Activated T-cell treated with anti-CD3 and anti-CD28 coated beads, Interleukin-2, amount 50 U/mL, for 1 hour (primary cell): ENCODE measurements around the gene AZI2.

Source experiments
- DNase-seq: peaks from one replicate; pipeline ENCODE4 v3.0.0-alpha.2; 2020

The AZI2 gene

GRCh38 chr3:28300345-28300962 lies 48.2 kb downstream of the AZI2 start:
- no peak for DNase-seq

GRCh38 chr3:28299705-28300104 lies 48.9 kb downstream of the AZI2 start:
- DNase-seq: no peak

GRCh38 chr3:28295898-28296490 lies 52.6 kb downstream of the AZI2 start:
- no peak for DNase-seq

GRCh38 chr3:28294667-28295413 lies 53.8 kb downstream of the AZI2 start:
- no peak for DNase-seq

GRCh38 chr3:28292622-28293021 lies 56.0 kb downstream of the AZI2 start:
- DNase-seq: no peak

- DNase-seq: no peak
Observed at GRCh38 chr3:28291577-28291976, 57.0 kb downstream of the AZI2 start.

- DNase-seq: no peak
Observed at GRCh38 chr3:28290863-28291300, 57.7 kb downstream of the AZI2 start.

GRCh38 chr3:28287046-28287445 lies 61.6 kb downstream of the AZI2 start:
- DNase-seq: no peak

GRCh38 chr3:28286595-28286994 lies 62.0 kb downstream of the AZI2 start:
- no peak for DNase-seq

- no peak for DNase-seq
Observed at GRCh38 chr3:28280781-28281180, 67.8 kb downstream of the AZI2 start.

GRCh38 chr3:28279770-28280169 lies 68.9 kb downstream of the AZI2 start:
- DNase-seq: no peak

GRCh38 chr3:28278918-28279317 lies 69.7 kb downstream of the AZI2 start:
- DNase-seq: no peak

GRCh38 chr3:28273837-28274236 lies 74.8 kb downstream of the AZI2 start:
- DNase-seq: no peak
